Measurements from ENCODE around the gene OR51T1.

OR51T1 gene

GRCh38 chr11:4890279-4890678, 8.6 kb downstream of the OR51T1 start:
- TF ChIP-seq CTCF (IDR thresholded peaks at IDR 0.05; ENCODE audit: control insufficient read depth, insufficient read depth, low read depth, low read length, missing control alignments) = no peak
- DNase-seq (ENCODE audit: low read depth) = no peak
- no peak overlapping the region for H3K4me3 ChIP-seq (ENCODE audit: control insufficient read depth, low read depth, low read length)

DNA sequence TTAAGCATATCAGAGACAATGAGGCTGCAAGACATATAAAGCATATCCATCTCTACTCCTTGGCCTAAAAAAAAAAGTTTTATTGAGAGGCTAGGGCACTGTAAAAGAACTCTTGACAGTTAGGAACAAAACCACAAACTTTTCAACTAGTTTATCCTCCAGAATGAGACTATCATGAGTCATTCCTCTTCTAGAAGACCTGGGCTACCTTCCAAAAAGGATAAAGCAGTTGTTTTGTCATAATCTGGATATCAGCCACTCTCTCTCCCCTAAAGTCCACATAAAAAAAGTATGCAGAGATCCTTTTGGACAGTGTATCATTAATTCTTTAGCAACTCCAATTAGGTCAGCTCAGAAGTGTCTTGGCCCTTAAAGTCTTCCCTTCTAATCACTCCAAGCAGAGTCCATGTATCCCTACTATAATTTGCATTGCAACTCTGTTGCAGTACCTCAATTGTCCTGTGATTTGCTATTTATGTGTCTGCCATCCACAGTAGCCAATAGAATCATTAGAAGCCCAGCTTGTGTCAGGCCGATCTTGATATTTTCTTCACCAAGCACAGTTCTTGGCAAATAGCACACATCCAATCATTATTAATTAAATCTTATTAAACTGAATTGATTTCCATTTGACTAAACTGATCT, 10.4 kb downstream of the OR51T1 start:
- H3K4me3 ChIP-seq (ENCODE audit: control insufficient read depth, low read depth, low read length) = no peak overlapping the region
- TF ChIP-seq CTCF (IDR thresholded peaks at IDR 0.05; ENCODE audit: control insufficient read depth, insufficient read depth, low read depth, low read length, missing control alignments) = no peak
- no peak for DNase-seq (ENCODE audit: low read depth)

DNA sequence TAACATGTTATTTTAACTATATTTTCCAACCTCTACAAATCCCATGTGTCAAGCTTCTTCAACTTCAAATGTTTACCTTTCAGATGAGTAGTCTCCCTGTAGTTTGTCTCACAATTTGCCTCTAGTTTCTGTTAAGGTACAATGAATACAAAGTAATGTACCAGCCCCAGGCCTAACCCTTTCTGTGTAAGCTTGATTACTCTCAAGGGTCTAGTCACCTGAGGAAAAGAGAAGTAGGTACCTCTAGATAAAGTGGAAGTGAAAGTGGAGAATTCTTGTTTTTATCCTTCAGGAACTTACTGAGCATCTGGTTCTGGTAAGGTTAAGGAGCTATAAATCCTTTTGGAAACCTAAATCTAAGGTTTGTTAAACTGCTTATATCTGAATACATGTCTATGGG, 21.8 kb downstream of the OR51T1 start, which contains the start of gene OR51A7:
Gene OR51A7 (plus strand): TSS at position 300 of the 400 bp plus-strand sequence. CDS start 3,587 bp downstream, outside the sequence.
- TF ChIP-seq CTCF (IDR thresholded peaks at IDR 0.05; ENCODE audit: control insufficient read depth, insufficient read depth, low read depth, low read length, missing control alignments) = no peak
- no peak for DNase-seq (ENCODE audit: low read depth)
- no peak within 1 kb of the TSS for H3K4me3 ChIP-seq (ENCODE audit: control insufficient read depth, low read depth, low read length)

DNA sequence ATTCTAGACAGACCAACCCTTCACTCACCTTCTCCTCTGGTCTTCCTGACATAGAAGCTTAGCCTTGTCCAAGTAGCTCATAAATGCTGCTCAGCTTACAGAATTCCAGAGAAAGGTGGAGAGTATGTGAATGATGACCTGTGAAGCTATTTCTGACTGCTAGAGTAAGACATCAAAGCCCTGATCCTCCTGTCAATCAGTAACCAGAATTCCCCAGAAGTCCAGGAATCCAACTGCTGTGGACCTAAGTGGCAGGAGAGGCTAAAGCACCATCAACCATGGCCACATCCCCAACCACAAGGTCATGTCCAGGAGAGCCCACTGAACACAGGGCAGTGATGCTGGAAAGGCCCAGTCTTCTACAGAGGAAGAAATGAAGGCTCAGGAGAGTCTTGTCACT, 34.9 kb downstream of the OR51T1 start:
- DNase-seq (ENCODE audit: low read depth) = no peak
- no peak overlapping the region for H3K4me3 ChIP-seq (ENCODE audit: control insufficient read depth, low read depth, low read length)
- no peak for TF ChIP-seq CTCF (IDR thresholded peaks at IDR 0.05; ENCODE audit: control insufficient read depth, insufficient read depth, low read depth, low read length, missing control alignments)

DNA sequence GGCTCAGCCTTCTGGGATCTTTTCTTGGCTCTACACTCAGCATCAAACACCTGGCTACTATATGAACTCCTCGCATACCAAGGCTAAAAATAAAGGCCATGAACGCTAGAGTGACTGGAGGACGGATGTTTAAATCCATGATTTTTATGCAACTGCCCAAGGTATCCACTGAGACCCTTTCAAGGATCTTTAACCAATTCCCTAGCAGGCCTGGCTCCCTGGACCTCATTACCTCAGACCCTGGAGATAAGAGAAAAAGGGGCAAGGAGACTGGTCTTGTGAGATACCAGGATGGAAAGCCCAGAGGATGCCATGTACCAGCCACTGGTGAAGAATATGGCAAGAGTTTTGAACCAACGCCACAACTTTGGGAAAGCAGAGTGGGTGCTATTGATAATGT, 37.5 kb downstream of the OR51T1 start, which contains the start of gene OR51G2:
Gene OR51G2 (minus strand): TSS at position 101 of the 400 bp plus-strand sequence. CDS start 3,687 bp downstream, outside the sequence.
- no peak within 1 kb of the TSS for H3K4me3 ChIP-seq (ENCODE audit: control insufficient read depth, low read depth, low read length)
- TF ChIP-seq CTCF (IDR thresholded peaks at IDR 0.05; ENCODE audit: control insufficient read depth, insufficient read depth, low read depth, low read length, missing control alignments) = no peak
- no peak for DNase-seq (ENCODE audit: low read depth)

- no peak for TF ChIP-seq CTCF (IDR thresholded peaks at IDR 0.05; ENCODE audit: control insufficient read depth, insufficient read depth, low read depth, low read length, missing control alignments)
- no peak overlapping the region for H3K4me3 ChIP-seq (ENCODE audit: control insufficient read depth, low read depth, low read length)
- no peak for DNase-seq (ENCODE audit: low read depth)
These were observed 40.1 kb downstream of the OR51T1 start for GRCh38 chr11:4921796-4922195.
